NCI-H1436 (cell line): ENCODE measurements around the gene PFDN1.
A peak's percentile ranks its signal among the peaks of the same experiment; 100 is the strongest.

Source experiments
- DNase-seq: peaks from one replicate; lab custom pipeline; 2025; lab: John Stamatoyannopoulos, UW

Gene PFDN1

DNA sequence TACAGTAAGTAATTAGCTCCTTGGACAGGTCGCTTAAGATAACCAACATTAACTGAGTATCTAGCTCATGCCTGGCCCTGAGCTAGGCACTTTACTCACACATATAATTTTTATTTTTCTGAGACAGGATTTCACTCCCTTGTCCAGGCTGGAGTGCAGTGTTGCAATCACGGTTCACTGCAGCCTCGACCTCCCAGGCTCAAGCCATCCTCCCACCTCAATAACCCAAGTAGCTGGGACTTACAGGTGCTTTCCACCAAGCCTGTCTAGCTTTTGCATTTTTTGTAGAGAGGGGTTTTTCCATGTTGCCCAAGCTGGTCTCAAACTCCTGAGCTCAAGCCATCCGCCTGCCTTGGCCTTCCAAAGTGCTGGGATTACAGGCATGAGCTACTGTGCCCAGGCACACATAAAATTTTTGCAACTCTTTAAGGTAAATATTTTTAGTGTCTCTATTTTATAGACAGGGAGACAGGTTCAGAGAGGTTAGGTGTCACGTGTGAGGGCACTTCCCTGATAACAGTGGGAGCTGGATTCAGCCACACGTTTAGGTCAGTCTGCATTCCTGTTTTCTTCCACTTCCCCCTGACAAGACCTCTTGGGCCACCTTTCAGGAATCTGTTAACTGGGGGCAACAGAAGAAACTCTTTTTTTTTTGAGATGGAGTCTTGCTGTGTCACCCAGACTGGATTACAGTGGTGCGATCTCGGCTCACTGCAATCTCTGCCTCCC is 25.3 kb upstream of the PFDN1 start:
- DNase-seq, result no peak

DNA sequence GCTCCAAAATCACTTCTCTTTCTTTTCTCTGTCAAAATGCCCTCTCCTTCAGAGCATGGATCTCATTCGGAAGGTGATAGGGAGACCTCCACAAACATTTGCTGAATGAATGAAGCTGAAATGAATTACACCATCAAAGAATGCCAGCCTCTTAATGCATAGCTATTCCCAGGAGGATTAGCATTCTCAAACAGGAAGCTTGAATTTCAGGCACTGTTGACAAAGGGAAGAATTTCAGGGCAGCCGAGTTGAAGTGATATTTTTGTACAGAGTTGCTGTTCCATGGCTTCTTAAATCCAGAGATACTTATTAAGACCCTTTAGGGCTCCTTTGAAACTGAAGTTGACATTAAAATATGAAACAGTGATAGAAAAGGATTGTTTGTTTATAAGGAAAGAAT is 24.7 kb upstream of the PFDN1 start:
- peak; percentile 31 for DNase-seq

- DNase-seq, result no peak
Measured at GRCh38 chr5:140325486-140325885, 22.6 kb upstream of the PFDN1 start.

DNA sequence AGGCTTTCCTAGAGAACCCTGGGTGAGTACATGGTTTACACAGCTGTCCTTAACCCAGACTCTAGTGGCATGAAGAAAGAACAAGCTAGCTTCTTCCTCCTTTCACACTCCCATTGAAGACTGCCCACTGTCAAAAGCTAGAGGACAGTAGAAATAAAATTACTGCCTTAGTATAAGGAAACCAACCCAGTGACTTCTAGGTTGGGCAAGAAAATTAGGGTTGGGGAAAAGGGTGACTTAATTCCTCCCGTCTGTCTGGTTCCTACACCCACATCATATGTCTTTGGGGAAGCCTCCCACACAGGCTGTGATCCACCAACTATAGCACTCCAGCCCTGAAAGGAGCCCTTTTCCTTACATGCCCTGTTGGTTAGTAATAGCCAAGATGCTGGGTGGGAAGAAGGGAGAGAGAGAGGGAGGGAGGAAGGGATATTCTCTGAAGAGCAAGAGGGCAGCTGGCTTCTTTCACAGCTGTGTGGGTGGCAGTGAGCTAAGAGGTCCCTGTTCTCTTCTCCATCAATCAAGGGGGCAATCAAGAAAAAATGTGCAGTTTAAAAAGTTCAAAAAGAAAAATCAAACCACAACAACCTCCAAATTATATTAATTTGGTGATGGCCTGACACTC is 21.8 kb upstream of the PFDN1 start:
- DNase-seq, result no peak

- no peak for DNase-seq
Measured at GRCh38 chr5:140324041-140324600, 21.2 kb upstream of the PFDN1 start.

- no peak for DNase-seq
Measured at GRCh38 chr5:140322751-140323731, 20.1 kb upstream of the PFDN1 start.

DNA sequence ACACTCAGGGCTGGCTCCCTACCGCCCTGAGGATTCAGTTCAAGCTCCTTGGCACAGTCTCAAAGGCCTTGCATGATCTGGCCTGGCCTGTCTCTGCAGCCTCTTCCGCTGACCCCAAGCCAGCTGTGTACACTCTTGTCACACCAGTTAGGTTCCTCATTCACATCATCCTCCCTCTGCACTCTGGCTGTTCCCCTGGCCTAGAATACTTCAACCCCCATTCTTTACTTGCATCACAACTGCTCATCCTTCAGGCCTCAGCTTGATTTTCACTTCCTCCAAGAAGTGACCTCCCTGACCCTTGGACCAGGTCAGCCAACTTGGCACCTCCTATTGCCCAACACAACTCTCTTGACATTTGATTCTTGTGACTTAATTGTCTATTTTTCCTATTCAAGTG is 18.9 kb upstream of the PFDN1 start:
- DNase-seq, result no peak

GRCh38 chr5:140319833-140320232 is 16.9 kb upstream of the PFDN1 start:
- no peak for DNase-seq

- DNase-seq, result no peak
Measured at GRCh38 chr5:140318792-140319191, 15.9 kb upstream of the PFDN1 start.

DNA sequence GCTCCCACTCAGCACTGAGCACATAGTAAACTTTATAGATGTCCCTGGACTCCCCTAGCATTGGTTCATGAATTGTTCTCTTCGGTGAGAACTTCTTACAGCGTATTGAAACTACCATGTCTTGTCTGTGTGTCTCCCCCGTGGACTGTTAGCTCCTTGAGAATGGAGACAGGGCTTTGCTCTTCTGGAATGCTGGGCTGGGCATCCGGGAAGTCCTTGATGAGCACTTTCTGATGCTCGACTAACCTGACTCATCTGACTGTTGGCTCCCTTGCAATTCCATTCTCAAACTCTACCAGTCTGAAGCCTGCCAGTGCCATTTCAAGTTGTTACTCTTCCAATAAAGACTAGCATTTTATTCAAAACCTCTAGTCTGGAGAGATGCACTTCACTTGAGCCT is 15.0 kb upstream of the PFDN1 start:
- no peak for DNase-seq

GRCh38 chr5:140312791-140313189 is 9.9 kb upstream of the PFDN1 start:
- no peak for DNase-seq

- DNase-seq, result no peak
Measured at GRCh38 chr5:140312067-140312790, 9.3 kb upstream of the PFDN1 start.

DNA sequence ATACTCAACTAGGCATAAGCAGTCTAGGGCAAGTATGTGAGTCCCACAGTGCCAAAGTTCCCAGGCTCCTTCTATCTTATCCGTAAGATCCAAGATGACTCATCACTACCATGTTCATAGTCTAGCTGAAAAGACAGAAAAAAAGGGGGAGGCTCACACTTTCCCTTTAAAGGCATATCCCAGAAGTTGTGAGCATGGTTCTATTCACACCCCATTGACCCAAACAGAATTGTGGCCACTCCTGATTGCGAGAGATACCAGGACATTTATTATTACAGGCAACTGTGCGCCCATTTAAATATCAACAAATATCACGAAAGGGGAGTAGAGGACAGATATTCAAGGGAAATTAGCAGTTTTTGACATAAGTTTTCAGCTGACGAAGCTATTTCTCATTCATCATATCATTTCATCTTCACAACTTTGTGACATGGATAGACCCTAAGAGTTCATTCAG is 8.1 kb upstream of the PFDN1 start:
- no peak for DNase-seq

- no peak for DNase-seq
Measured at GRCh38 chr5:140310434-140310833, 7.5 kb upstream of the PFDN1 start.

DNA sequence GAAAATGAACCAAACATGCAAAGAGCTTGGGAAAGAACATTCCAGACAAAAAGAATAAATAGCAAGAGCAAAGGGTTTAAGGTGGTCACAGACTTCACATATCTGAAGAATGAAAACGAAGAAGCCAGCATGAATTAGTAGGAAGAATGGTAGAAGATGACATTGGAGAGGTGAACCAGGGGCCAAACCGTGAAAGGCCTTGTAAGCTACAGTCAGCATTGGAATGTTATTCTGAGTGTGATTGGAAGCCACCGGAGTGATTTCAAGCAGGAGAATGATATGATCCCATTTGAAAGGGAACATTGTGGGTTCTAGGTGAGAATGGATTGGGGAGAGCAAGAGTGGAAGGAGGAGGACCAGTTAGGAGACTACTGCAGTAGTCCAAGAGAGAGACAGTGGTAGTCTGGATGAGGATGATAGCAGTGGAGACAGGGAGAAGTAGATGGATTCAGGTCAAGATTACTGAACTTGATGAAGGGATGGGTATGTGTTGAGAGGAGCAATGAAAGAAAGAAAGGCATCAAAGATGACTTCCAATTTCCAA is 6.9 kb upstream of the PFDN1 start:
- DNase-seq, result no peak

- DNase-seq, result no peak
Measured at GRCh38 chr5:140305471-140305870, 2.6 kb upstream of the PFDN1 start.

GRCh38 chr5:140303966-140304365 is 1.1 kb upstream of the PFDN1 start:
- DNase-seq, result no peak

- no peak for DNase-seq
Measured at GRCh38 chr5:140301136-140301535, 1.8 kb downstream of the PFDN1 start.

DNA sequence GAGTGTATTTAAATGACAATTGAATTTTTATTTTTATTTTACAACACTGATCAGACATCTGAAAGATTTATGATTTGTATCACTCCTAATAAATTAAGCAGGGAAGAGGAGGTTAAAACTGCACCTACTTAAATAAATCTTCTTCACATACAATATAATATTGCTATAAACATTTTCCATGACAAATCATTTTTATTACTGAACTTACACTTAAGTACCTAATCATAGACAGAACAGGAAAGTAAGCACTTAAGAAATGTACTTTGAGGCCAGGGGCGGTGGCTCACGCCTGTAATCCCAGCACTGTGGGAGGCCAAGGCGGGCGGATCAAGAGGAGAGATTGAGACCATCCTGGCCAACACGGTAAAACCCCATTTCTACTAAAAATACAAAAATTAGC is 3.8 kb downstream of the PFDN1 start:
- no peak for DNase-seq

GRCh38 chr5:140298183-140298601 is 4.7 kb downstream of the PFDN1 start:
- no peak for DNase-seq

DNA sequence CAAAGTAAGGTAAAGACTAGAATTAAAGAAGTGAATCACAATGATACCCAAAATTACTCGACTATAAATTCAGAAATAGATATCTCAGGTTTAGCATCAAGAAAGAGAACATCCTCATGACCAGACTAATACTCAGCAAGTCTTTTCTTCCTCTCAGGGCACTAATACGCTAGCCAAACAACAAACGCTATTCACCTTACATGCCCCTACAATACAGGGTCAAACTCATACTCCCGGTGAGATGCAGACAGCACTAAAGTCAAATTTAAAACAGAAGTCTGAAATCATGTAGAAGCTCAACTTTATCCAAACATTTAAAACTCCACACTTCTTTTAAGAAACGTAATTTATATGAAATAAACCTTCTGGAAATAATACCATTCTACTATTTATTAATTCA is 5.6 kb downstream of the PFDN1 start:
- DNase-seq, result no peak
